HepG2 (cell line): ENCODE results near the gene FAM184B.

ENCODE experiments used
- GATA4 ChIP-seq: sonication (generic); IDR thresholded peaks from 2 replicates; pipeline ENCODE4 v1.6.1; 2016; ENCODE audit warnings: antibody characterized with exemption, low read depth, borderline replicate concordance
- KDM5A ChIP-seq: fragments of 200-600 bp; sonication (generic); IDR thresholded peaks from 2 replicates; pipeline ENCODE4 v1.7.0; 2018; ENCODE audit warnings: antibody characterized with exemption, mild to moderate bottlenecking, low read length, borderline replicate concordance
- PHF20 ChIP-seq: sonication (generic); formaldehyde crosslinking; IDR thresholded peaks from 2 replicates; pipeline ENCODE4 v1.5.0; 2020; ENCODE audit warnings: mild to moderate bottlenecking, missing genetic modification reagents
- POLR2AphosphoS5 ChIP-seq: IDR thresholded peaks from 2 replicates; pipeline ENCODE4 v1.6.1; 2012; ENCODE audit warnings: low read depth, low read length
- THYN1 ChIP-seq: sonication (generic); formaldehyde crosslinking; IDR thresholded peaks from 2 replicates; pipeline ENCODE4 v1.8.1; 2023; ENCODE audit warnings: low read depth, mild to moderate bottlenecking, moderate library complexity, missing genetic modification reagents, borderline replicate concordance
- YY1 ChIP-seq: IDR thresholded peaks from 2 replicates; pipeline ENCODE4 v1.6.1; 2011; ENCODE audit warnings: low read length, low read depth, moderate library complexity, mild to moderate bottlenecking; ENCODE audit not compliant: insufficient read depth, insufficient replicate concordance
- ZNF138 ChIP-seq: sonication (generic); formaldehyde crosslinking; IDR thresholded peaks from 2 replicates; pipeline ENCODE4 v1.5.0; 2020; ENCODE audit warnings: mild to moderate bottlenecking, low read depth, missing genetic modification reagents
- ZNF468 ChIP-seq: sonication (generic); formaldehyde crosslinking; IDR thresholded peaks from 2 replicates; pipeline ENCODE4 v1.8.0; 2022; ENCODE audit warnings: mild to moderate bottlenecking, moderate library complexity, missing genetic modification reagents
- ZNF512B ChIP-seq: sonication (generic); formaldehyde crosslinking; IDR thresholded peaks from 2 replicates; pipeline ENCODE4 v1.5.1; 2020; ENCODE audit warnings: missing genetic modification reagents, mild to moderate bottlenecking, borderline replicate concordance
- ZNF629 ChIP-seq: sonication (generic); formaldehyde crosslinking; conservative IDR thresholded peaks from 2 replicates; pipeline ENCODE4 v1.5.0; 2020; ENCODE audit warnings: missing genetic modification reagents
- ZSCAN29 ChIP-seq: sonication (generic); formaldehyde crosslinking; conservative IDR thresholded peaks from 2 replicates; pipeline ENCODE4 v1.4.0; 2020; ENCODE audit warnings: mild to moderate bottlenecking, missing genetic modification reagents

- TF ChIP-seq ZSCAN29 (CRISPR knock-in tag) (no peak), ZNF512B (no peak), ZNF629 (CRISPR knock-in tag) (no peak), POLR2AphosphoS5 (no peak), ZNF138 (CRISPR knock-in tag) (no peak), KDM5A (no peak), GATA4 (no peak), THYN1 (CRISPR knock-in tag) (no peak), PHF20 (CRISPR knock-in tag) (no peak), ZNF468 (CRISPR knock-in tag) (no peak), YY1 (no peak)
Observed at GRCh38 chr4:17583276-17583675, 198.1 kb downstream of the FAM184B start.
